Loucy (cell line): Measurements from ENCODE around the gene GSTP1.

Experiments
- CTCF ChIP-seq: fragments of 200-600 bp; sonication (generic); conservative IDR thresholded peaks from 2 replicates; pipeline ENCODE4 v1.5.1; 2014; ENCODE audit warnings: mild to moderate bottlenecking, antibody characterized with exemption, low read length
- EZH2phosphoT487 ChIP-seq: fragments of 200-600 bp; IDR thresholded peaks from 2 replicates; pipeline ENCODE4 v1.6.1; 2018; ENCODE audit warnings: antibody characterized with exemption, mild to moderate bottlenecking, moderate library complexity, borderline replicate concordance

GRCh38 chr11:67626970-67627369 is 43.4 kb downstream of the GSTP1 start:
- TF ChIP-seq CTCF (no peak), EZH2phosphoT487 (no peak)
